Femur (tissue), 1 donor: ENCODE measurements around the gene OR2A5.
"Not testable (repeated sequence)": the region's sequence is repeated elsewhere in the genome, so short reads cannot be mapped to it uniquely, and the experiment has no call there.

Experiments
- DNase-seq: peaks from one replicate; pipeline ENCODE4 v3.0.0-alpha.2; 2017

OR2A5 gene

DNA sequence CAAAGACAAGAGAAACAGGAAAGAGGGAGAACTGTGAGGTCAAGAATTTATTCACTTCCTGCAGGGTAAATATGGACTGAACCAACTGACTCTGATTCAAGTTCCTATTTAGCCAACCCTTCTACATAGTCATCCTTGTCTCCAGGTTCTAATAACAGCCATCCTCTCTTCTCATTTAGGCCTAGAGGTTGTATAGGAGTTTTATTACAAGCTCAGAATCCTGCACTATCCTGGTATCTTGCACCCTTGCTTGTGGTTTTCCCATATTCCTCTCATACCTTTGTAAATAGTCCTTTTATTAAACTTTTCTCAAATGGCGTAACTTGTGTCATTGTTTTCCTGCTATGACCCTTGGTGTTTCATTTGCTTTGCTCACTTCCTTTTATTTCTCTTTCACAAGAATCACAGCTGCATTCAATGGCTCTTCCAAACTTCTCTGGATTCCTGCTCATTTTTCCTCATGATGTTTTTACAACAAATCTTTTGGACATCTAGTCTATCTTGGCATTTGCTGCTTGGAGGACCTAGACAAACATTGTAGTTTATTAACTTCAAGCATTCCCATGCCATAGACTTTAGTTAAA, 12.4 kb upstream of the OR2A5 start:
- no peak for DNase-seq

DNA sequence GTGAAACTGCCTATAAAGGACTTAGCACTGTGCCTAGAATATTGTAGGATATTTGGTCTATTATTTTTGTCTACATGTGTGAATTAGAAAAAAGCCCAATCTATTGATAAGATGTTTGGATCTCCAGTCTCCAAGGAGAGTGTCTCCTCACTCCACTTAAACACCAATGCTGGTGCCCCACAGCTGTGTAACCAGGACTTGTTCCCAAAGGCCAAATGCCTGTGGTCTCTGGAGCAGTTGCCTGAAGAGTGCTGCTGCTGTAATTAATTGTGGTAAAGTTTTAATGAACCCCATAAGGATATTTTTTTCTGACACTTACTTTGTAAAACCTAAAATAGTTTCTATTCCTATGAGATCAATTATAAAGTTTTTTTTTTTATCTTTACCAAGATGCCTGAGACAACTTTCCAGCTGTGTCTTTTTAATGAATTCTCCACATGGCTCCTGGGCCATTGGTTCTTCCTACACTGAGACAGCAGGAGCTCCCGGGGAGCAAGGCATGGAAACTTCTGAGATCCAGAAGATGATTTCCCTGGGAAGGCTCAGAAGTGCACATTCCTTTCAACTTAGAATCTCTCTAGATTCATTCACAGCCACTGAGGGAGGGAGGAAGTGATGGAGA, 11.2 kb upstream of the OR2A5 start:
- DNase-seq: no peak

DNA sequence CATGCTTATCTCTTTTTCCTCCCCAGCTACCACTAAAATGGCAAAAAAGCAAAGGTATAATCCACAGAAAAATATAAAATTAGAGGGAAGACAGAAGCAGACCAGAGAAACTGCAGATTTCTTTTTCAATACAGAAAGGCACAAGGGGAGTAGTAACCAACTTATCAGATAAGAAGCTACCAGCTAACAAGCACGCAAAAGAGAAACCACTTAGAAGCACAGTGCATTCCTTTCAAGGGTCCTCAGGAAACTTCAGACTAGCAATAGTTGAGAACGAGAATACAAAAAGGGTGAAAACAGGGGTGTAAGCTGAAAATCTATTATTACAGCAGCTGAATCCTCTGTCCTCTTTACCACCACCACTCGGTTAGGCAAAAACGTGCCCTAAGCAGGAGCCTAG, 9.9 kb upstream of the OR2A5 start:
- no peak for DNase-seq

DNA sequence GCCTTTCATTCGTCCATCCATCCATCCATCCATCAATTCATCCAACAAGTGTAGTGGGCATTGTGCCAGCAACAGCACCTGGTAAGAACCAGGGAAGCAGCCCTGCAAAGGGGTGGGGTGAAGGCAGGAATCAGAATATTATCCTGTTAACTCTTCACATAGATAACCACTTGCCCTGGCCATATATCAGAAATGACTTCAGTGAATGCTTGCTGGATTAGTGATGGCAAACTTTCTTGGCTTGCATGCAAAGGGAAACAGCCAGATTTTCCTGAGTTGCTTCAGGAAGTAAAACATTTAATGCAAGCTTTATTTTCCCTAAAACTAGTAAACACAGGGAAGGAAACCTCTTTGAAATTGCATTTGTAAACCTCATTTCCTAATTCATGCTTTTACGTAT, 743 bp downstream of the OR2A5 start:
- no peak for DNase-seq

DNA sequence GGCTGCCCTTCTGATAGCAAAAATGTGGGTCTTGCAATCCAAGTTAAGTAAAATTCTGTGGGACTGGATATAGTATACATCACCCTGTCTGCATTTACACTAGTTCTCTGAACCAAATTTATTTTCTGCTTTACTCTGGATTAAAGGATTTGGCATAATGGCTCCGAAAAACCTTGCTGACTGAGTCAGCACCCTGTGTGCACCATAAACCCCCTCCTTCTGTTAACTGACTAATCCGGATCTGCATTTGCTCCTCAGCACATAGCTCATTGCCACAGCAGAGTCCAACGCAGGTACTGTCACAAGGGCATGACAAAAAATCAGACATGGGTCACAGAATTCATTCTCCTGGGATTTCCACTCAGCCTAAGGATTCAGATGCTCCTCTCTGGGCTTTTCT, 1.3 kb downstream of the OR2A5 start:
- no peak for DNase-seq

DNA sequence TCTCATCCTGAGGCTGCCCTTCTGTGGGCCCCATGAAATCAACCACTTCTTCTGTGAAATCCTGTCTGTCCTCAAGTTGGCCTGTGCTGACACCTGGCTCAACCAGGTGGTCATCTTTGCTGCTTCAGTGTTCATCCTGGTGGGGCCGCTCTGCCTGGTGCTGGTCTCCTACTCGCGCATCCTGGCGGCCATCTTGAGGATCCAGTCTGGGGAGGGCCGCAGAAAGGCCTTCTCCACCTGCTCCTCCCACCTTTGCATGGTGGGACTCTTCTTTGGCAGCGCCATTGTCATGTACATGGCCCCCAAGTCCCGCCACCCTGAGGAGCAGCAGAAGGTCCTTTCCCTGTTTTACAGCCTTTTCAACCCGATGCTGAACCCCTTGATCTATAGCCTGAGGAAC, 2.1 kb downstream of the OR2A5 start:
- DNase-seq: not testable (repeated sequence)

DNA sequence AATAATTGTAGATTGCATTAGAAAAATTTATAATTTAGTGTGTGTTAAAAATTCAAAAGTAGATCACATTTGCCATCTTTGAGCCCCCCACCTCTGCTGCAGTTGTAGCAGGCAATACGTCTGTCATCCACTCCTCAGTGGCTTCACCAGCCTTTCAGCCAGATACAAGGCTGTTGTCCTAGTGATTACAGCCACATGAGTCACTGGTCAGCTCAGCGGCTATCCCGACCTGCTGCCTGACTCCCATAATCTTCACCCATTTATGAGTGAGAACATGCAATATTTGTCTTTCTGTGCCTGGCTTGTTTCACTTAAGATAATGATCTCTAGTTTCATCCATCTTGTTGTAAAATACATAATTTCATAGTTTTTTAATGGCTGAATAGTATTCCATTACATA, 9.2 kb downstream of the OR2A5 start:
- DNase-seq: no peak

DNA sequence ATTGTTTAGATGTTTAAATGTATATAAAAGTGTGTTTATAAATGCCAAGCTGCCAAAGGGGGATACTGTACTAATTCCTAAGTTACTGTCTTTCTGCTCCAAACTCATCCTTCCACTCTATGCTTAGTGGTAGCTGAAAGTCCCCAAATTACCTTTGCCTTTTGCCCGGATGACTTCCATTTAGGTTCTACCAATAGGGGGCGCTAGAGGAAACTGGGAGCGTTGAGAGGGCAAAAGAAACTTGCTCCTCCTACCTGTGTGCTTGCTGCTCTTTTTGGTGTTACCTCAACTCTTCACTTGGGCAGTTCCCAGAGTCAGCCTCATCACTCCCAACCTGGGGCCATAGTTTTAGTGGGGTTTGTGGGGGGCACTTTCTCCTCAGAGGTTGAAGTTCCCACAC, 15.0 kb downstream of the OR2A5 start:
- DNase-seq: no peak

DNA sequence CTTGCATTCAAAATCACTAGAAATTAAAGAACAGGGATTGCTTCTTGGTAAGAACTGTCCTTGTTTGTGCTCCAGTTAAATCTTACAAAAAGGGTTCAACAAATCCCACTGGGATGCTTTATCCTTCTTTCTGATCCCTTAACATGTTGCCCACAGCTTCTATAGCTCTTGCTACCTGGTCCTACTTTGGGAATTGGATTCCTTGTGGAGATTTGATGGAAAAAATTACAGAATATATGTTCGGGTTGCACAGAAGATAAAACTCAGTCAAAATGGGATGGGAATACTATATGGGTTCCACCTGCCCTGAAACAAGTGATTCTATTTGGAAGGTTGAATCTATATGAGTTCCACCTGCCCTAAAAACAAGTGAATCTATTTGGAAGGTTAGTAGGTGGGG, 20.8 kb downstream of the OR2A5 start, which contains the start of gene OR2A25:
OR2A25 (plus strand) TSS at position 301 of the 400 bp plus-strand sequence. CDS start 4,409 bp downstream, outside the sequence.
- DNase-seq: no peak

DNA sequence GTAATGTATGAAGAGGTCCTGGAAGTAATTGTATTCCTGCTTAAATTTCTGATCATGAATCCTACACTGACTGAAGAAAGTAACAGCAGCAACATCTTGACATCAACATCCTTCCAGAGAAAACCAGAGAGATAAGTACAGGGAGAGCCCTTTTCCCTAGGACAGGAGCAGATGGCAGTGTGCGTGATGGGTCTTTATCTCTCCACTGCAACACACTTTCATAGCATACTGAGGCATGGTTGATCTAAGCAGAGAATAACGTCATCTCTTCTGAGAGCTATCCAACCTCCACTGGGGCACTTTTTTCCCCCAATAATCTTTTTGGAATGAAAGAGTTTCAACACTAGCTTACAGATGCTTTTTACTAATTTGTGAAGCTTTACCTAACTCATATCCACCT, 21.2 kb downstream of the OR2A5 start:
- no peak for DNase-seq

DNA sequence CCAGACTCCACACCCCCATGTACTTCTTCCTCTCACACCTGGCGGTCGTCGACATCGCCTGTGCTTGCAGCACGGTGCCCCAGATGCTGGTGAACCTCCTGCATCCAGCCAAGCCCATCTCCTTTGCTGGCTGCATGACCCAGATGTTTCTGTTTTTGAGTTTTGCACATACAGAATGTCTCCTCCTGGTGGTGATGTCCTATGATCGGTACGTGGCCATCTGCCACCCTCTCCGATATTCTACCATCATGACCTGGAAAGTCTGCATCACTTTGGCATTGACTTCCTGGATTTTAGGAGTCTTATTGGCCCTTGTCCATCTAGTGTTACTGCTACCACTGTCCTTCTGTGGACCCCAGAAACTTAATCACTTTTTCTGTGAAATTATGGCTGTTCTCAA, 25.6 kb downstream of the OR2A5 start:
- no peak for DNase-seq

DNA sequence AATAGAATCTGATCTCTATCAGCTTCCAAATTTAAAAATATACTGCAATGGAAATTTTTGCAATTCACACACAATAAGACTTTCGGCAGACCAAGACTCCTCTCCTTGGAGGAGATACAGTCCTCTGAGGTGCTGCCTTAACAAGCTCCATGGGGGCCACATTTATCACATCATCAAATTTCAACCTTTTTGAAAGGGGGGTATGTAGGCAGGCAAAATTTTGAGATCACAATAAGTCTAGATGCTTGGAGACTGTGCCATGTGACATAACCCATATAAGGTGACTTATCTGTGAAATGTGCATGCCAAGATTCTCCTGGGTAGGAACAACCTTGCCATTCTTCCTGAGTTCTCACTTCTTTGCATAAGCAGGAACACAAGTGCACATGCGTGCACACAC, 37.2 kb downstream of the OR2A5 start, which contains the start of gene OR2A12:
OR2A12 (plus strand) TSS at position 301 of the 400 bp plus-strand sequence. CDS start 8,830 bp downstream, outside the sequence.
- DNase-seq: no peak

DNA sequence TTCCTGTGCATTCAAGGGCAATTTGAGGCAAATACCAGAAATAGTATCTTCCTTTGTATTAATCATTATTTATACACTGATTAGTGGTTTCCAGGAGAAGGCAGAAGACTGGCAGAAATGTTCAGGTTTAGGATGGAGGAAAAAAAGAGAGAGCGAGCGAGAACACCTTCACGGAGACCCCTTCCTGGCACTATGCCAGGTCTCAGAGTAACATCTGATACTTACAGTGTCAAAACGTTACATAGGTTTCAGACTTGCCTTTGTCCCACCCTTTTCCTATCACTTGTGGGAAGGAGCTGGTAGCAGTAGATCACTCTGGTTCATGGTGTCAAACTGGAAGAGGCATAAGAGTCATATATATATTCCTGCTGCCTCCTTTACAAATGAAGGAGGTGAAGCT, 38.0 kb downstream of the OR2A5 start:
- DNase-seq: no peak

DNA sequence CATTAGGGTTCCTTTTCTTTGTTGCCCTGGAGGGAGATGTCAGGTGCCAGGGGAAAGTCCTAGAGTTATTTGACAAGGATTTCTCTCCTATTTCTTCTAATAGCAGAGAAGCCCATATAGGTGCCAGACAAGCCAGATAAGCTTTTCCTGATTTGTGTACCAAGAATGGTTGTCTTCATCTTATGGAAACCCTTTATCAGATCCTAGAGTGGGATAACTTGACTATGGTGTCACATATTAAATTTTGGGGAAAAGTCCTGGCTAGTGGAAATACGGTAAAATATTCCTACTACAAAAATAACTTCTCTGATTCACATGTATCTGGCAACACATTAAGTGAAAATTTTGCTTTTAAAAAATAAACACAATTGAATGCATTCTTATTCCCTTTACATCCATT, 38.5 kb downstream of the OR2A5 start:
- DNase-seq: no peak

DNA sequence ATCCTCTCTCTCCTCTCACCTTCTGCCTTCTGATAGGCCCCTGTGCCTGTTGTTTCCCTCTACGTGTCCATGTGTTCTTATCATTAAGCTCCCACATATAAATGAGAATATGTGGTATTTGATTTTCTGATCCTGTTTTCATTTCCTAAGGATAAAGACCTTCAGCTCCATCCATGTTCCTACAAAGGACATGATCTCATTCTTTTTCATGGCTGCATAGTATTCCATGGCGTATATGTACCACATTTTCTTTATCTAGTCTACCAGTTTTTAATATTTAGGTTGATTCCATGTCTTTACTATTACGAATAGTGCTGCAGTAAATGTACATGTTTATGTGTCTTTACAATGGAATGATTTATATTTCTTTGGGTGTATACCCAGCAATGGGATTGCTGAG, 41.9 kb downstream of the OR2A5 start:
- DNase-seq: no peak

DNA sequence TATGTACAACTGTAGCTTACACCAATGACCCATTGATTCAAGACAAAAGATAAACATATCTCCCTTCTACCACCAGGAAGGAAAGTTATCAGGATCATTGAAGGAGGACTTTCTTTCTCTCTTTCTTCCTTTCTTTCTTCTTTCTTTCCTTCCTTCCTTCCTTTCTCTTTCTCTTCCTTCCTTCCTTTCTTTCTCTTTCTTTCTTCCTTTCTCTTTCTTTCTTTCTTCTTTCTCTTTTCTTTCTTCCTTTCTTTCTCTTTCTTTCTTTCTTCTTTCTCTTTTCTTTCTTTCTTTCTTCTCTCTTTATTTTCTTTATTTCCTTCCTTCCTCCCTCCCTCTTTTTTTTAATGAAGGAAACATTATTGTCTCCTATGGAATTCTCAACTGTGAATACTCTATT, 50.0 kb downstream of the OR2A5 start:
- DNase-seq: no peak

DNA sequence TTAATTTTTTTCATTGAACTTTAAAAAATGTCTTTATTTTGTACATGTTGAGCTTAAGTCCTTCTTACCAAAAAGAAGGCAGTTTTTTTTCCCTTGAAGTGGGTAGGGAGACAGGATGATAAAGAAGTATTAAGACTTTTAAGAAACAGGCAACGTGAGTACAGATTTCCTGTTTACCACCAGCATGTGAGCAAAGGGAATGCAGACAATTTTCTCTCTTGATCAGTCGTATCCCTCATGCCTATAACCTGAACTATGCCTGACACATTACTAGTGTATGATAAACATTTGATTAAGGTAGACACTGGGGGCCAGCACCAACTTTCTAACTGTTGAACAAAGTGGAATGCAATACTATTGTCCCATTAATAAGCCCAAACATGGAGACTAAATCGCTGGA, 51.9 kb downstream of the OR2A5 start:
- DNase-seq: no peak

DNA sequence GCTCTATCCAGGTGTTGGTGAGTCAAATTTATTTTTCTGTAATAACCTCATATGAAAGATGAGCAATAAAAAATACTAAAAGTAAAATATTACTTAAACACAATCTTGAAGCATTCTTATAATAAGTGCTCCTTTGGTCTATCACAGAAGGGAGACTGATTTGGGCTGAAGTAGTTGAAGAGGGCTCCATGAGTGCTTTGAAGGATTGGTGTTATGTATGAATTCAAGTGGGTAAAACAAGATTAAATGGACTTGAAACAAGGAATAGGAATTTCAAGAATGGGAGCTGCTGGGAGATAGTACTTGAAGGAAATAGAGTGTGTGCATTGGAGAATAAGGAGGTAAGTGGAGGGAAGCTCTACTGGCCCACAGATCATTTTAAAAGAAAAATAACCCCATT, 53.3 kb downstream of the OR2A5 start:
- no peak for DNase-seq

DNA sequence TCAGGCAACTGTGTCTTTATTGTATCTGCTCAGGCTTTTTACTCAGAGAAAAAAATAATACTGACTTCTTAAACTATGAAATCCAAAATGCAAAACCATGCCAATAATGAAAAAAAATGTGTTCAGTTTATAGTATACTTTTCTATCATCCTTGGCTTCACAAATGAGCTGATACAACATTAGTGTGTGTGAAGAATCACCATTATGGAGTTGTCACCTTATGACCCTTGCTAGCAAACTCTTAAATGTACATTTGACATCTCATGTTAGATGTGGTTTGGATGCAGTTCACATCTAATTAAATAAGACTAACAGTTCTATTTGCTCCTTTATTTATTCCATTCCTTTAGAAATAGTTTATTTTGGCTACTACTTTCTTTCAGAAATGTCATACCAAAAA, 56.5 kb downstream of the OR2A5 start:
- DNase-seq: no peak
